ENCODE measurements around the gene ATP6AP2. TPM values are rescaled to one million over a fixed set of nuclear protein-coding genes. Genes with fewer than 3 reads are reported as not detected.
"Not testable (repeated sequence)": the region's sequence is repeated elsewhere in the genome, so short reads cannot be mapped to it uniquely, and the experiment has no call there.

ATP6AP2 gene
- total RNA-seq, 1 experiment from 2014 or later = 116 TPM

- DNase-seq (ENCODE audit: low spot score) = peak; percentile 68
These were observed 5.4 kb upstream of the ATP6AP2 start for GRCh38 chrX:40575411-40575810.

DNA sequence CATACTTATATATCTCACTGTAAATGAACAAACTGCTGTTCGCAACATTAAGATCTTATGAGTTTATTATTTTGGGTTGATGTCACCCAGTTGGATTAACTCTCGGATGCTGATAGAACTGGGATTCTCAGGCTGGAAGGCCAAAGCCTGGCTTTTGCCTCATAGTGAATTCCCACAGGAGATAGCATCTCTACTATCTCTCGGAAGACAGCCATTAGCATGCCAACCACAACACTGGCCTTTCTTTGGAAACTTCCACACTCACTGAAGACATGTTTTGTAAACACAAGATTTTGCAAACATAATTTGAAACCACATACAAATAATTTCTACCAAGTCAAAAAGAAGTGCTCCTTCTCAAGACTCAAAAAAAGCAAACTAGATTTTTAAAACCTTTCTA lies 4.5 kb upstream of the ATP6AP2 start:
- DNase-seq (ENCODE audit: low spot score) = no peak

DNA sequence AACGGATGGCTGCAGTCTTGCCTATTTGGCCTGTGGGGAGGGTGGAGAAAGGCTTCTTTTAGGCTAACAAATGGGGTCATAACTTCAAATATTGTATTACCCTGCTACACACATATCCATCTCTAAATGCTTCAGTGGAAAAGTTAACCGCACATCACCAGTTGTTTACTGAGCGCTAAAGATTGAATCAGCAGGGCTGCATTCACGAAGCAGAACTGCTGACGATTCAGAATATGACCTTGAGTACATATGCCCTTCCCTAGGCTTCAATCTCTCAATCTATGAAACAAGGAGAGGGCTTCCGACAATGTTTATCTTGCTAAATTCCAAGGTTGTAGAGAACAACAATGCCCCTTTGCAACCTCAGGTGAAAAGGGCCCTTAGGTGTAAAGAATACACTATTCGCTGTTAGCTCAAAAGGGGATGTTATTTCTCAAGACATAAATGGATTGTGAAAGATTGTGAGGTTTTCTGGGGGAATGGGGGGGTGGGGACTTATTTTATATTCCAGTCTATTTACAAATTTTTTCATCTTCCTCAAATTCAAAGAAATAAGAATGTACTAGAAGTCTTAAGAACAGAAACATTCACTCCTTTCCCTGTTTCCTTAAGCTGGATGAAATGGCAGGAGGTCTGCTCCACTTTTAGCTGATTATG lies 2.6 kb upstream of the ATP6AP2 start:
- no peak for DNase-seq (ENCODE audit: low spot score)

- DNase-seq (ENCODE audit: low spot score) = no peak
These were observed 1.6 kb upstream of the ATP6AP2 start for GRCh38 chrX:40579141-40579540.

DNA sequence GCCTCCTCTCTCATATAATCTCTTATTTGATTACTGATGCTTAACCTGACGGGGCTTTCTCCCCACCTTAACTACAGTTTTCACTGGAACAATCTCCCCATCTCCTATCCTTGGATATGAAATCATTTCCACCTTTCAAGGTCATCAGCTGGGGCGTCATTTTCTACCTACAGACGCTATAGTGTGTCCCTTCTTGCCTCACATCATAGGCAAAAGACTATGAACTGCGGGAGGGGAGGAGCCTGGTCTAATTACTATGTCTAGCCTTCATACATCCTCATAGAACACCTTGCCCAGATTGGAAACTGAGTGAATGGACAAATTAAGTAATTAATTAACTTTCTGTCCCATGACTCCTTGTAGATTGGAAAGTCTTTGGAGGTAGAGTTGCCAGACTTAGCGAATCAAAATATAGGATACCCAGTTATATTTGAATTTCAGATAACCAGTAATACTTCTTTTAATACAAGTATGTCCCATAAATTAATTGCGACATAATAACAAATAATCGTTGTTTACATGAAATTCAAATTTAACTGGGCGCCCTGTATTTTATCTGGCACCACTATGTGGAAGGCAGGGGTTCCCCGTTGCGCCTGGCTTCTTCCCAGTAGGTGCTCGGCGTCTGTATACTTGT lies 752 bp upstream of the ATP6AP2 start:
- no peak for DNase-seq (ENCODE audit: low spot score)

GRCh38 chrX:40581336-40581920 lies 658 bp downstream of the ATP6AP2 start:
- DNase-seq (ENCODE audit: low spot score) = peak; percentile 3

- not testable (repeated sequence) for DNase-seq (ENCODE audit: low spot score)
These were observed 1.4 kb downstream of the ATP6AP2 start for GRCh38 chrX:40582178-40582577.

GRCh38 chrX:40582811-40583210 lies 2.0 kb downstream of the ATP6AP2 start:
- no peak for DNase-seq (ENCODE audit: low spot score)

- not testable (repeated sequence) for DNase-seq (ENCODE audit: low spot score)
These were observed 6.9 kb downstream of the ATP6AP2 start for GRCh38 chrX:40587623-40588022.

DNA sequence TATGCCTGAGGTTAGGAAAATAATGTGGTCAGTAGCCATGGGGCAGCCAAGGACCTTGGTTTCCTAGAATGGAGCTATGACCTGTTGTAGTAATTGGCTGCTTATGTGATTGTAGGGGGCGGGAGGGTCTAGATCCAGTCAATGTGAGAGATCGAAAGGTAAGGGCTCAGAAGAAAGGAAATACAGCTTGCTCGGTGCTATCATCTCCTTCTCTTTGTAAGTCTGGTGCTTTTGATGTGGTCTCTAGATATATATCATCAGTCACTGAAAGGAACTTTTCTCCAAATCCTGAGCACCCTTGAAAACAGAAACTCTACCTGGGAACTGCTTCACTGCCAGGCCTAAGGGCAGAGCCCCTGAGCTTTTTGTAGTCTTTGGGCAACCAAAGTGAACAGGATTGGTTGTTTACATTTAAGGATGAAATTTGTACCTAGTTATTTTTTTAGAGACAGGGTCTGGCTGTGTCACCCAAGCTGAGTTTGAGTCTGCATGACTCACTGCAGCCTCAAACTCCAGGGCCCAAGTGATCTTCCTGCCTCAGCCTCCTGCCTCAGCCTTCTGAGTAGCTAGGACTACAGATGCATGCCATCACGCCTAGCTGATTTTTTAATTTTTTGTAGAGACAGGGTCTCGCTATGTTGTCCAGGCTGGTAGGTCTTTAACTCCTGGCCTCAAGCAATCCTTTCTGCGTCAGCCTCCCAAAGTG lies 9.0 kb downstream of the ATP6AP2 start:
- DNase-seq (ENCODE audit: low spot score) = not testable (repeated sequence)

- no peak for DNase-seq (ENCODE audit: low spot score)
These were observed 22.7 kb downstream of the ATP6AP2 start for GRCh38 chrX:40603446-40603845.

GRCh38 chrX:40607381-40607780 lies 26.6 kb downstream of the ATP6AP2 start:
- no peak for DNase-seq (ENCODE audit: low spot score)

DNA sequence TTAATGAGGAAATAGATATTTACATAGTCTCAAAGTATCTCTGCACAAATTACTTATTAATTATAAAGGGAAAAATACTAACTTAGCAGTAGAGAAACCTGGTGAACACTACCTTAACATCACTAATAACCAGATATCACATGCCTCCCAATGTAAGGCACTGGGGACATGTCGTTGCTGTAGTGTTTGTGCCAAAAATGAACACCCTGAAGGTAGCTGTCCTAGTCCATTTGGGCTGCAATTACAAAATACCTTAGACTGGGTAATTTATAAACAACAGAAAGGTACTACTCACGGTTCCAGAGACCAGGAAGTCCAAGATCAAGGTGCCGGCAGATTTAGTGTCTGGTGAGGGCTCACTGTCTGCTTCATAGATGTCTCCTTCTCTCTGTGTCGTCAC lies 31.7 kb downstream of the ATP6AP2 start:
- no peak for DNase-seq (ENCODE audit: low spot score)

- DNase-seq (ENCODE audit: low spot score) = no peak
These were observed 35.2 kb downstream of the ATP6AP2 start for GRCh38 chrX:40615976-40616375.

DNA sequence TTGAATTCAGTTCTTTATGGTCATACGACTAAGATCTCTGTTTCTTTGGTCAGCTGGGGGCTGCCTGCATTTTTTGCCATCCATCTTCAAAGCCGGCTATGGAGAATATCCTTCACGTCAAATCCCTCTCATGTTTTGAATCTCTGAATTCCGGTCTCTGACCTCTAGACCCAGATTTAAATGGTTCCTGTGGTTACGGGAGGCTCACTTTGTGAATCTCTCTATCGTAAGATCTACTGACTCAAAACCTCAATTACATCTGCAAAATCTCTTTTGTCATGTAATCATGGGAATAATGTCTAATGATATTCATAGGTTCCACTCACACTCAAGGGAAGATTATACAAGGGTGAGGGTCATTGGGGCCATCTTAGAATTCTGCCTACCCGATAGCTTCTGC lies 36.8 kb downstream of the ATP6AP2 start:
- no peak for DNase-seq (ENCODE audit: low spot score)

DNA sequence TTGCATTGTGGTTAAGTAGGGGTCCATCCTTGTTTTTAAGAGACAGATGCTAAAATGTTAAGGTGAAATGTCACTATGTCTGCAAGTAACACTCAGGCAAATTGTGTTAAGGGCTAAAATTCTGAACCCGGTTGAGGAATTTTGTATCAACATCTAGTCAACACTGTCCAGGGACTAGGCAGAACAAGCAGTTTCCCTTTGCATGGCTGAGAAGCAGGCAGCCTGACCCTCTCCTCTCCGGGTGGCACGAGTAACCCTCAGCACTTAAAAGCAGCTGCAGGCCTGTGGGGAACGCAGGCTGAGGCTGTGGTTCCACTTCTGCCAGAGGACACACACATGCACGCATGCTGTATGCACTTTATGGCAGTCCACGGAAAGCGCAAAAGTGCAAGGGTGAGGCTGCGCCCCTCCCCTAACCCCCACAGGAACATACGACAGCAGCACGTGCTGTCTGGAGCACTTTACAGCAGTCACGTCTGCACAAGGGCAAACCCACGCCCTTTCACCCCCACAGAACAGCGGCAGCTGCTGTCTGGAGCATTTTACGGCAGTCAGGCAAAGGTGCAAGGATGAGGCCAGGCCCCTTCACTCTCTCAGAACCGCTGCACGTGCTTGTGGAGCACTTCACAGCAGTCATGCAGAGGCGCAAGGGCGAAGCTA lies 41.8 kb downstream of the ATP6AP2 start:
- DNase-seq (ENCODE audit: low spot score) = no peak

- no peak for DNase-seq (ENCODE audit: low spot score)
These were observed 42.4 kb downstream of the ATP6AP2 start, which contains the start of gene MPC1L for GRCh38 chrX:40623139-40623536. MPC1L (plus strand) TSS chrX:40623428; CDS start chrX:40623566, 138 bp downstream.

GRCh38 chrX:40623665-40624064 lies 42.9 kb downstream of the ATP6AP2 start:
- DNase-seq (ENCODE audit: low spot score) = no peak

GRCh38 chrX:40625294-40625693 lies 44.5 kb downstream of the ATP6AP2 start:
- no peak for DNase-seq (ENCODE audit: low spot score)

DNA sequence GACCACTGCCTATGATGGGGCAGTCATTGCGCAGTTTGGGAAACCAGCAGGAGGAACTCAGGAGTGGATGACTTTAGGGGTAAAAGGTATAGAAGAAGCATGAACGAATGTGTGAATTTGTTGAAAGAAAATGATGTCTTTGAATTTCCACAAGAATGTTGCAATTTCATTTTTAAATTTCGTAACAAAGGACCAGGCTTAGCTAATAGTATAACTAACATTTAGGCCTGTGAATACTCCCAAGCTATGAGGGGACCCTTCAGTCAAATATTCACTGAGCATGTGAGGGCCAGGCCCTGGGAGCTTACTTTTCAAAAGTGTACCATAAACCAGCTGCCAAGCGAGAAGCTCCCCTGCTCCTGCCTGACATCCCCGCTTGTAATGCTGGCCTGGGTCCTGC lies 47.7 kb downstream of the ATP6AP2 start:
- no peak for DNase-seq (ENCODE audit: low spot score)

DNA sequence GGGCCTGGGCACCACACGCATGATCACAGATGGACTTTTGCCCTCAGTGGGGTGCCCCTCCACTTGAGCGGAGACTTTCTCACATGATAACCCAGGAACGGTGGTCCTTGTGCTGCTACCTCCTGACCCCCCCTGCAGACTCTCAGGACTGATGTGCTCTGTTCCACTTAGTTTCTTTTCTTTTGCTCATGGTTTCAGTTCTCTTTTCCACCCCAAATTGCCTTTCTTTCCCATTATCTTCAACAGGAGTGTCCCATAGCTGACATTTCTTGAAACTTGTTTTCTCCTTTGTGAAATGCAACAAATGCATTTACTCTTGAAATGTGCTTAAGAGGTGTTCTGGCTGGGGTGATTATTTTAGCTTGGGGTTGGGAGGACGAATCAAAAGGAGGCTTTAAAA lies 51.4 kb downstream of the ATP6AP2 start:
- no peak for DNase-seq (ENCODE audit: low spot score)

- DNase-seq (ENCODE audit: low spot score) = no peak
These were observed 56.9 kb downstream of the ATP6AP2 start for GRCh38 chrX:40637687-40638086.

Data from A172 (cell line).